NCI-H774 (cell line): ENCODE data around the gene BAHD1.

ENCODE experiments used
- DNase-seq: peaks from one replicate; lab custom pipeline; 2025; lab: John Stamatoyannopoulos, UW

The BAHD1 gene

GRCh38 chr15:40499931-40500330 lies 59.2 kb downstream of the BAHD1 start:
- no peak for DNase-seq

- no peak for DNase-seq
Observed at GRCh38 chr15:40500568-40501330, 60.0 kb downstream of the BAHD1 start.

- no peak for DNase-seq
Observed at GRCh38 chr15:40501487-40501886, 60.7 kb downstream of the BAHD1 start.

GRCh38 chr15:40506964-40507571 lies 66.3 kb downstream of the BAHD1 start:
- peak; percentile 62 for DNase-seq

- no peak for DNase-seq
Observed at GRCh38 chr15:40508216-40508615, 67.5 kb downstream of the BAHD1 start.

GRCh38 chr15:40510201-40510600 lies 69.4 kb downstream of the BAHD1 start:
- no peak for DNase-seq

GRCh38 chr15:40511093-40511471 lies 70.3 kb downstream of the BAHD1 start:
- no peak for DNase-seq

GRCh38 chr15:40511472-40512133 lies 70.8 kb downstream of the BAHD1 start:
- DNase-seq = peak; percentile 43

GRCh38 chr15:40512440-40512839 lies 71.7 kb downstream of the BAHD1 start:
- no peak for DNase-seq

GRCh38 chr15:40513609-40514008 lies 72.9 kb downstream of the BAHD1 start:
- no peak for DNase-seq

- no peak for DNase-seq
Observed at GRCh38 chr15:40516322-40516721, 75.6 kb downstream of the BAHD1 start.
